Chondrocyte (in vitro differentiated cells): ENCODE measurements around the gene HARS1. TPM values are rescaled to one million over a fixed set of nuclear protein-coding genes. Genes with fewer than 3 reads are reported as not detected.
"Not testable (repeated sequence)": the region's sequence is repeated elsewhere in the genome, so short reads cannot be mapped to it uniquely, and the experiment has no call there.

Experiments used
- DNase-seq: peaks from one replicate; pipeline ENCODE4 v3.0.0; 2021; ENCODE audit warnings: mixed read lengths, low spot score
- H3K27ac Mint-ChIP-seq: one replicate; pipeline ENCODE4 v1.8.0; 2021; ENCODE audit warnings: mild to moderate bottlenecking, moderate library complexity, mixed read lengths; ENCODE audit not compliant: unreplicated experiment
- H3K27me3 Mint-ChIP-seq: 2 replicates; pipeline ENCODE4 v1.8.0; 2021; ENCODE audit warnings: low read depth, mixed read lengths
- H3K36me3 Mint-ChIP-seq: 2 replicates; pipeline ENCODE4 v1.8.0; 2021; ENCODE audit warnings: low read depth, mixed read lengths
- H3K4me1 Mint-ChIP-seq: 2 replicates; pipeline ENCODE4 v1.8.0; 2021; ENCODE audit warnings: low read depth, mild to moderate bottlenecking, mixed read lengths
- H3K4me3 Mint-ChIP-seq: one replicate; pipeline ENCODE4 v1.8.0; 2021; ENCODE audit warnings: mild to moderate bottlenecking, moderate library complexity, mixed read lengths; ENCODE audit not compliant: unreplicated experiment
- H3K9me3 Mint-ChIP-seq: 2 replicates; pipeline ENCODE4 v1.8.0; 2021; ENCODE audit warnings: low read depth, mixed read lengths
- microRNA-seq: library from miRNA; unstranded; fragments of <30 nt; microRNA quantifications from one replicate; pipeline ENCODE4 v1.2.0, GENCODE V29; 2020; ENCODE audit warnings: borderline number of aligned reads
- total RNA-seq: library from RNA; stranded (reverse); gene quantifications from 3 replicates; pipeline ENCODE4 v1.2.1, GENCODE V29; 2021
- TF ChIP-seq, protein P1 (sequence below): fragments of 200-600 bp; sonication (generic); IDR thresholded peaks from 2 replicates; pipeline ENCODE4 v1.5.0; 2021; ENCODE audit warnings: antibody characterized with exemption, mild to moderate bottlenecking, moderate library complexity

The HARS1 gene
- total RNA-seq, 1 donor from 2014 or later = 67.5 TPM

DNA sequence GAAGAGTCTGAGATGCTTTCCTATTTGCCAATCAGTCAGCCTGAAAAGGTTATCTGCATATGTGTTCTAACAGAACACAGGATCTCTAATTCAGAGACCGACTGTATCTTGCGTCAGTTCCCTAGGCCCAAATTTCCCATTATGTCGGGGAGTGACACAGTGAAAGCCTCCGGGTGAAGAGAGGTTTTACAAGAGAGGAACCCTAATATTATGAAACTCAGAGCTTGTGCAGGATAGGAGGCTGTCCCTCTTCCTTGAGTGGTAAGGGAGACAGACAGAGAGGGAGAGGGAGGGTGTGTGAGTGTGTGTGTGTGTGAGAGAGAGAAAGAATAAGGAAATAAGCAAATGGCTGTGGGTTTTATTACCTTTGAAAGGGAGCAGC is 60.1 kb downstream of the HARS1 start:
- no peak overlapping the region for H3K27ac Mint-ChIP-seq
- H3K4me3 Mint-ChIP-seq = no peak overlapping the region
- peaks cover 11% of the 10 kb centered on the region for H3K9me3 Mint-ChIP-seq
- H3K4me1 Mint-ChIP-seq = peaks cover 3% of the 10 kb centered on the region
- H3K27me3 Mint-ChIP-seq = no peaks in the 10 kb centered on the region
- DNase-seq = no peak
- H3K36me3 Mint-ChIP-seq = peaks cover 1% of the 10 kb centered on the region
- TF ChIP-seq, protein P1, sequence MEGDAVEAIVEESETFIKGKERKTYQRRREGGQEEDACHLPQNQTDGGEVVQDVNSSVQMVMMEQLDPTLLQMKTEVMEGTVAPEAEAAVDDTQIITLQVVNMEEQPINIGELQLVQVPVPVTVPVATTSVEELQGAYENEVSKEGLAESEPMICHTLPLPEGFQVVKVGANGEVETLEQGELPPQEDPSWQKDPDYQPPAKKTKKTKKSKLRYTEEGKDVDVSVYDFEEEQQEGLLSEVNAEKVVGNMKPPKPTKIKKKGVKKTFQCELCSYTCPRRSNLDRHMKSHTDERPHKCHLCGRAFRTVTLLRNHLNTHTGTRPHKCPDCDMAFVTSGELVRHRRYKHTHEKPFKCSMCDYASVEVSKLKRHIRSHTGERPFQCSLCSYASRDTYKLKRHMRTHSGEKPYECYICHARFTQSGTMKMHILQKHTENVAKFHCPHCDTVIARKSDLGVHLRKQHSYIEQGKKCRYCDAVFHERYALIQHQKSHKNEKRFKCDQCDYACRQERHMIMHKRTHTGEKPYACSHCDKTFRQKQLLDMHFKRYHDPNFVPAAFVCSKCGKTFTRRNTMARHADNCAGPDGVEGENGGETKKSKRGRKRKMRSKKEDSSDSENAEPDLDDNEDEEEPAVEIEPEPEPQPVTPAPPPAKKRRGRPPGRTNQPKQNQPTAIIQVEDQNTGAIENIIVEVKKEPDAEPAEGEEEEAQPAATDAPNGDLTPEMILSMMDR = no peak

GRCh38 chr5:140630292-140631035 is 60.7 kb downstream of the HARS1 start:
- Mint-ChIP-seq H3K4me1 (peaks cover 3% of the 10 kb centered on the region), H3K9me3 (peaks cover 11% of the 10 kb centered on the region), H3K36me3 (peaks cover 1% of the 10 kb centered on the region), H3K4me3 (no peak overlapping the region), H3K27ac (no peak overlapping the region), H3K27me3 (no peaks in the 10 kb centered on the region)
- DNase-seq = no peak
- TF ChIP-seq, protein P1 = no peak

- no peak overlapping the region for H3K4me3 Mint-ChIP-seq
- H3K4me1 Mint-ChIP-seq = peaks cover 3% of the 10 kb centered on the region
- TF ChIP-seq, protein P1 = no peak
- H3K27me3 Mint-ChIP-seq = peaks cover 2% of the 10 kb centered on the region
- peaks cover 1% of the 10 kb centered on the region for H3K36me3 Mint-ChIP-seq
- DNase-seq = no peak
- no peak overlapping the region for H3K27ac Mint-ChIP-seq
- peaks cover 11% of the 10 kb centered on the region for H3K9me3 Mint-ChIP-seq
Observed at GRCh38 chr5:140628711-140629110, 62.5 kb downstream of the HARS1 start.

- peaks cover 1% of the 10 kb centered on the region for H3K36me3 Mint-ChIP-seq
- no peak overlapping the region for H3K27ac Mint-ChIP-seq
- peaks cover 2% of the 10 kb centered on the region for H3K27me3 Mint-ChIP-seq
- no peak overlapping the region for H3K4me3 Mint-ChIP-seq
- H3K9me3 Mint-ChIP-seq = peaks cover 11% of the 10 kb centered on the region
- no peak for DNase-seq
- TF ChIP-seq, protein P1 = no peak
- H3K4me1 Mint-ChIP-seq = peaks cover 3% of the 10 kb centered on the region
Observed at GRCh38 chr5:140627972-140628371, 63.2 kb downstream of the HARS1 start.

GRCh38 chr5:140624886-140625285 is 66.3 kb downstream of the HARS1 start:
- Mint-ChIP-seq H3K27me3 (peaks cover 17% of the 10 kb centered on the region), H3K9me3 (peaks cover 11% of the 10 kb centered on the region)
- H3K27ac Mint-ChIP-seq, H3K4me1 Mint-ChIP-seq, DNase-seq, H3K4me3 Mint-ChIP-seq, H3K36me3 Mint-ChIP-seq: not testable (repeated sequence)

Small RNA genes within 50 kb of the gene (microRNA-seq; reads per million reads assigned to microRNA genes)
- gene MIR3655 = not detected

Other genes with a start within 250 kb of the HARS1 start
- gene EIF4EBP3, start 143.7 kb downstream of the HARS1 start, total RNA-seq = 5.6 to 6.2 TPM (median 6.0 TPM) in 3 replicates
- gene SRA1, start 133.9 kb downstream of the HARS1 start, total RNA-seq = 46.5 to 50.4 TPM (median 50.3 TPM) in 3 replicates
- 39.0 to 47.0 TPM (median 42.3 TPM) in 3 replicates for gene APBB3, start 126.8 kb downstream of the HARS1 start, total RNA-seq
- 74.3 to 99.4 TPM (median 79.2 TPM) in 3 replicates for gene SLC35A4, start 126.5 kb downstream of the HARS1 start, total RNA-seq
- not detected in 3 replicates for gene CD14, start 58.2 kb downstream of the HARS1 start, total RNA-seq
- 4.9 to 7.4 TPM (median 6.6 TPM) in 3 replicates for gene TMCO6, start 51.9 kb downstream of the HARS1 start, total RNA-seq
- gene NDUFA2, start 43.7 kb downstream of the HARS1 start, total RNA-seq = 41.2 to 50.5 TPM (median 43.4 TPM) in 3 replicates
- gene IK, start 43.5 kb downstream of the HARS1 start, total RNA-seq = 56.6 to 81.4 TPM (median 59.7 TPM) in 3 replicates
- 24.5 to 31.4 TPM (median 24.6 TPM) in 3 replicates for gene WDR55, start 26.5 kb downstream of the HARS1 start, total RNA-seq
- gene DND1, start 17.8 kb downstream of the HARS1 start, total RNA-seq = 1.3 to 1.5 TPM (median 1.3 TPM) in 3 replicates
- gene HARS2, start 85 bp upstream of the HARS1 start, total RNA-seq = 22.8 to 27.4 TPM (median 22.8 TPM) in 3 replicates
- gene ZMAT2, start 9.1 kb upstream of the HARS1 start, total RNA-seq = 37.0 to 50.3 TPM (median 39.2 TPM) in 3 replicates
- gene PCDHA1, start 94.8 kb upstream of the HARS1 start, total RNA-seq = not detected in 3 replicates
- 0.75 to 1.2 TPM (median 0.77 TPM) in 3 replicates for gene PCDHA2, start 103.5 kb upstream of the HARS1 start, total RNA-seq
- gene PCDHA3, start 109.7 kb upstream of the HARS1 start, total RNA-seq = 0.19 to 0.28 TPM (median 0.20 TPM) in 3 replicates
- 7.1 to 11.1 TPM (median 8.3 TPM) in 3 replicates for gene PCDHA4, start 115.7 kb upstream of the HARS1 start, total RNA-seq
- gene PCDHA5, start 130.2 kb upstream of the HARS1 start, total RNA-seq = 0.32 to 0.99 TPM (median 0.62 TPM) in 3 replicates
- gene PCDHA6, start 136.6 kb upstream of the HARS1 start, total RNA-seq = 20.5 to 23.5 TPM (median 20.6 TPM) in 3 replicates
- 1.4 to 1.9 TPM (median 1.5 TPM) in 3 replicates for gene PCDHA7, start 142.9 kb upstream of the HARS1 start, total RNA-seq
- gene PCDHA8, start 149.8 kb upstream of the HARS1 start, total RNA-seq = 0.97 to 2.4 TPM (median 1.1 TPM) in 3 replicates
- 1.2 to 2.0 TPM (median 1.3 TPM) in 3 replicates for gene PCDHA9, start 157.0 kb upstream of the HARS1 start, total RNA-seq
- 6.7 to 21.2 TPM (median 20.5 TPM) in 3 replicates for gene PCDHA10, start 164.5 kb upstream of the HARS1 start, total RNA-seq
- 6.0 to 10.7 TPM (median 6.1 TPM) in 3 replicates for gene PCDHA11, start 177.6 kb upstream of the HARS1 start, total RNA-seq
- gene PCDHA12, start 183.9 kb upstream of the HARS1 start, total RNA-seq = 15.9 to 23.6 TPM (median 23.0 TPM) in 3 replicates
- 1.1 to 2.0 TPM (median 1.3 TPM) in 3 replicates for gene PCDHA13, start 190.8 kb upstream of the HARS1 start, total RNA-seq
- 5.8 to 7.2 TPM (median 7.1 TPM) in 3 replicates for gene PCDHAC1, start 234.9 kb upstream of the HARS1 start, total RNA-seq